Measurements from ENCODE around the gene AK2. TPM values are rescaled to one million over a fixed set of nuclear protein-coding genes. Genes with fewer than 3 reads are reported as not detected.
"Not testable (repeated sequence)": the region's sequence is repeated elsewhere in the genome, so short reads cannot be mapped to it uniquely, and the experiment has no call there.

AK2 gene
- total RNA-seq, 1 donor from 2014 or later = 118 TPM

DNA sequence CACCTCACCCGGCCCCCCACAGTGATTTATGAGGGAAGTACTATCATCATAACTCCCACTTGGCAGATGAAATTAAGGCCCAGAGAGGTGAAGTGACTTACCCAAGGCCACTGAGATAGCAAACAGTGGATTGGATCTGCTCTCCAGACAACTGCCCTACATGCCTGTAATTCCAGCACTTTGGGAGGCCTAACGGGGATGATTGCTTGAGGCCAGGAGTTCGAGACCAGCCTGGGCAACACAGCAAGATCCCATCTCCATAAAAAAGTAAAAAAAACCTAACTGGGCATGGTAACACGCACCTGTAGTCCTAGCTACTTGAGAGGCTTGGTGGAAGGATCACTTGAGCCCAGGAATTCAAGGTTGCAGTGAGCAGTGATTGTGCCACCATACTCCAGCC, 57.8 kb downstream of the AK2 start:
- H3K4me3 ChIP-seq = no peak overlapping the region
- peaks cover 10% of the 10 kb centered on the region for H3K4me1 ChIP-seq
- H3K27me3 ChIP-seq = no peaks in the 10 kb centered on the region
- no peak for DNase-seq (ENCODE audit: extremely low spot score in 2 of 2)
- no peak for TF ChIP-seq POLR2AphosphoS5 (IDR thresholded peaks at IDR 0.05; ENCODE audit: insufficient read depth in 1 of 2, low read depth in 1 of 2)
- TF ChIP-seq POLR2A (IDR thresholded peaks at IDR 0.05) = no peak
- TF ChIP-seq, protein P1, sequence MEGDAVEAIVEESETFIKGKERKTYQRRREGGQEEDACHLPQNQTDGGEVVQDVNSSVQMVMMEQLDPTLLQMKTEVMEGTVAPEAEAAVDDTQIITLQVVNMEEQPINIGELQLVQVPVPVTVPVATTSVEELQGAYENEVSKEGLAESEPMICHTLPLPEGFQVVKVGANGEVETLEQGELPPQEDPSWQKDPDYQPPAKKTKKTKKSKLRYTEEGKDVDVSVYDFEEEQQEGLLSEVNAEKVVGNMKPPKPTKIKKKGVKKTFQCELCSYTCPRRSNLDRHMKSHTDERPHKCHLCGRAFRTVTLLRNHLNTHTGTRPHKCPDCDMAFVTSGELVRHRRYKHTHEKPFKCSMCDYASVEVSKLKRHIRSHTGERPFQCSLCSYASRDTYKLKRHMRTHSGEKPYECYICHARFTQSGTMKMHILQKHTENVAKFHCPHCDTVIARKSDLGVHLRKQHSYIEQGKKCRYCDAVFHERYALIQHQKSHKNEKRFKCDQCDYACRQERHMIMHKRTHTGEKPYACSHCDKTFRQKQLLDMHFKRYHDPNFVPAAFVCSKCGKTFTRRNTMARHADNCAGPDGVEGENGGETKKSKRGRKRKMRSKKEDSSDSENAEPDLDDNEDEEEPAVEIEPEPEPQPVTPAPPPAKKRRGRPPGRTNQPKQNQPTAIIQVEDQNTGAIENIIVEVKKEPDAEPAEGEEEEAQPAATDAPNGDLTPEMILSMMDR (IDR thresholded peaks at IDR 0.05) = no peak
- H3K9me3 ChIP-seq = no peaks in the 10 kb centered on the region
- no peak overlapping the region for H3K27ac ChIP-seq
- intact Hi-C loops (cut with DNase I) = no loop called here
- H3K36me3 ChIP-seq = no peaks in the 10 kb centered on the region

DNA sequence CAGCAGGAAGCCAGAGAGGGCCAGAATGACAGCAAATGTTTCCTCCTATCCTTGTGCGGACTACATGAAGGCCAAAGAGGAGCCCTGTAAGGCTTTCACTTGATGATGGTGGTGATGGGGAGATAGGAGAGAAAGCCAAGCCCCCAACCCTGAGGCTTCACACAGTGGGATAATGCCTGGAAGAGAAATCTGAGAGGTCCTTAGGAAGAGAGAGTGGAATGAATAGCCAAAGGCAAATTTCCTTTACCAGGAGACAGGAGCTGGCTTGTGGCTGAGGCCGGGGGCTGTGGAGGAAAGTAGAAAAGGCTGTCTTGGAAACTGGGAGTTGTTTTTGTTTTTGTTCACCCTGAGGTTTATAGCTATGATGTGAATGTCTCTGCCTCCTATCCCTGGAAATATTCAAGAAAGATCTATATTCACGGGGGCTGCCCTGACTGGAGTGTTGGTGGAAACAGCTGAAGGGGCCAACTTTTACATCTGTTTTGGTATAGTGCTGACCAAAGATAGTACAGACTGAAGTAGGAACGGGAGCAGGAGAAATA, 59.1 kb downstream of the AK2 start:
- DNase-seq (ENCODE audit: extremely low spot score in 2 of 2) = no peak
- TF ChIP-seq POLR2AphosphoS5 (IDR thresholded peaks at IDR 0.05; ENCODE audit: insufficient read depth in 1 of 2, low read depth in 1 of 2) = no peak
- TF ChIP-seq, protein P1 (IDR thresholded peaks at IDR 0.05) = no peak
- no peak for TF ChIP-seq POLR2A (IDR thresholded peaks at IDR 0.05)
- intact Hi-C loops (cut with DNase I) = no loop called here
- no peaks in the 10 kb centered on the region for H3K27me3 ChIP-seq
- no peaks in the 10 kb centered on the region for H3K36me3 ChIP-seq
- peaks cover 16% of the 10 kb centered on the region for H3K4me1 ChIP-seq
- no peaks in the 10 kb centered on the region for H3K9me3 ChIP-seq
- H3K27ac ChIP-seq = no peak overlapping the region
- no peak overlapping the region for H3K4me3 ChIP-seq

DNA sequence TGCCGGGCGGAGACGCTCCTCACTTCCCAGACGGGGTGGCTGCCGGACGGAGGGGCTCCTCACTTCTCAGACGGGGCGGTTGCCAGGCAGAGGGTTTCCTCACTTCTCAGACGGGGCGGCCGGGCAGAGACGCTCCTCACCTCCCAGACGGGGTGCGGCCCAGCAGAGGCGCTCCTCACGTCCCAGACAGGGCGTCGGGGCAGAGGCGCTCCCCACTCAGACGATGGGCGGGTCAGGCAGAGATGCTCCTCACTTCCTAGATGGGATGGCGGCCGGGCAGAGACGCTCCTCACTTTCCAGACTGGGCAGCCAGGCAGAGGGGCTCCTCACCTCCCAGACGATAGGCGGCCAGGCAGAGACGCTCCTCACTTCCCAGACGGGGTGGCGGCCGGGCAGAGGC, 61.6 kb downstream of the AK2 start:
- intact Hi-C loops (cut with DNase I); H3K27ac ChIP-seq; H3K36me3 ChIP-seq; DNase-seq (ENCODE audit: extremely low spot score in 2 of 2); H3K4me3 ChIP-seq; H3K9me3 ChIP-seq; H3K27me3 ChIP-seq: not testable (repeated sequence)
- H3K4me1 ChIP-seq = peaks cover 11% of the 10 kb centered on the region

DNA sequence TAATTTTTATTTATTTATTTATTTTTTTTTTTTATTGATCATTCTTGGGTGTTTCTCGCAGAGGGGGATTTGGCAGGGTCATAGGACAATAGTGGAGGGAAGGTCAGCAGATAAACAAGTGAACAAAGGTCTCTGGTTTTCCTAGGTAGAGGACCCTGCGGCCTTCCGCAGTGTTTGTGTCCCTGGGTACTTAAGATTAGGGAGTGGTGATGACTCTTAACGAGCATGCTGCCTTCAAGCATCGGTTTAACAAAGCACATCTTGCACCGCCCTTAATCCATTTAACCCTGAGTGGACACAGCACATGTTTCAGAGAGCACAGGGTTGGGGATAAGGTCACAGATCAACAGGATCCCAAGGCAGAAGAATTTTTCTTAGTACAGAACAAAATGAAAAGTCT, 63.2 kb downstream of the AK2 start:
- H3K36me3 ChIP-seq; DNase-seq (ENCODE audit: extremely low spot score in 2 of 2): not testable (repeated sequence)
- peak overlapping the region in 1 of 2 donors; percentile 55 for H3K4me3 ChIP-seq

DNA sequence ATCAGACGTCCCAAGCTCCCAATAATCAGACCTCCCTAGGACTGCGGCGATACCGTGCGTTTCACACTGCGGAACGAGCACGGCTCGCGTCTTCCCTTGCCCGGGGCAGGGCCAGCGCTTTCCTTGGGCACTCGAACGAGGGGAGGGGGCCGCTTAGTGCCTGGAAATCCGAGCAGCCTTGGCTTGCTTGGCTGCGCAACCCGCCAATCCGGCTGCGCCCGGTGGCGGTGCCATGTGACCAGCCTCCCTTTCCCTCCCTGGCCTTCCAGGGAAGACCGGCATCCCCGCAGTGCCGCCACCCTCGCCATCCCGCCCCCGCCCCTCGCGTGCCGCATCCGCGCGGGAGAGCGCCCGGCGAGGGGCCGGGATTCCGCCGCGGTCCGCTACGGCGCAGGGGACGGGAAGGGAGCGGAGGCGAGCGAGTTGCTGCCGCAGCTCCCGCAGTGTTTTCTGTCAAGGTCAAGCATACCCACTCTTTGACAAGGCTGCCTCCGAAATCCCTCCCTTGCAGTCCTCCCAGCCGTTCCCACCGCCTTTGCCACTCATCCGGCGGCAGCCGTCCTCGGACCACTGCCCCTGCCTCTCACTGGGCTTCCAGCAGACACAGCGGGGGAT, 63.8 kb downstream of the AK2 start:
- DNase-seq (ENCODE audit: extremely low spot score in 2 of 2) = no peak
- no peaks in the 10 kb centered on the region for H3K36me3 ChIP-seq
- no peak for TF ChIP-seq POLR2A (IDR thresholded peaks at IDR 0.05)
- peak; percentile 45 to 59 for TF ChIP-seq POLR2AphosphoS5 (IDR thresholded peaks at IDR 0.05; ENCODE audit: insufficient read depth in 1 of 2, low read depth in 1 of 2)
- peak overlapping the region; percentile 55 to 72 for H3K4me3 ChIP-seq
- H3K27me3 ChIP-seq = no peaks in the 10 kb centered on the region
- peak overlapping the region; percentile 56 for H3K27ac ChIP-seq
- peaks cover 11% of the 10 kb centered on the region for H3K4me1 ChIP-seq
- no peaks in the 10 kb centered on the region for H3K9me3 ChIP-seq
- intact Hi-C loops (cut with DNase I) = no loop called here

More for the DNA sequence above, 63.2 kb downstream of the AK2 start:
- Histone ChIP-seq H3K27ac (peak overlapping the region; percentile 56), H3K4me1 (peaks cover 11% of the 10 kb centered on the region)
- H3K9me3 ChIP-seq; intact Hi-C loops (cut with DNase I); H3K27me3 ChIP-seq: not testable (repeated sequence)

DNA sequence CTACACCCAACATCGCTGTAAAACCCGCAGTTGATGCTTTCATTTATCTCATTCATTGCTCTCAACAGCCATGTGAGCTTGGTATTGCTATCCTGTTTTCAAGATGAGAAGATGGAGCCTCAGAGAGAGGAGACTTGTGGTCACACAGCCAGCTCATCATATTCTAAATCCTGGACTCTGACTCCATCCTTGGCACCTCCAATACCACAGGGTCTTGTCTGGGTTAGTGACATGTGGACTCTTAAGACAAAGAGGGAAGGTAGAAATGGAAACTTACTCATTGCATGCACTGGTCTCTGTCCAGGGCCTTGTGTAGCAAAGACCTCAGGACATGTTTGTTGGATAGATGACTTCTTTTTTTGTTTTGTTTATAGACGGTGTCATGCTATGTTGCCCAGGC, 65.1 kb downstream of the AK2 start:
- H3K27me3 ChIP-seq = no peaks in the 10 kb centered on the region
- TF ChIP-seq, protein P1 (IDR thresholded peaks at IDR 0.05) = no peak
- TF ChIP-seq POLR2A (IDR thresholded peaks at IDR 0.05) (no peak), POLR2AphosphoS5 (IDR thresholded peaks at IDR 0.05; ENCODE audit: insufficient read depth in 1 of 2, low read depth in 1 of 2) (no peak)
- no peak for DNase-seq (ENCODE audit: extremely low spot score in 2 of 2)
- peaks cover 11% of the 10 kb centered on the region for H3K4me1 ChIP-seq
- H3K36me3 ChIP-seq = no peaks in the 10 kb centered on the region
- H3K27ac ChIP-seq = no peak overlapping the region
- intact Hi-C loops (cut with DNase I) = no loop called here
- no peak overlapping the region for H3K4me3 ChIP-seq
- H3K9me3 ChIP-seq = no peaks in the 10 kb centered on the region
